GM20000 (cell line): ENCODE results near the gene DCN.

ENCODE experiments used
- DNase-seq: peaks from one replicate; pipeline ENCODE4 v3.0.0; 2012; ENCODE audit warnings: low spot score
- TF ChIP-seq, protein P1 (sequence below): IDR thresholded peaks from 2 replicates; pipeline ENCODE4 v1.5.1; 2012; ENCODE audit warnings: mild to moderate bottlenecking, control low read depth; ENCODE audit errors: extremely low read depth, missing control alignments

The DCN gene, protein sequence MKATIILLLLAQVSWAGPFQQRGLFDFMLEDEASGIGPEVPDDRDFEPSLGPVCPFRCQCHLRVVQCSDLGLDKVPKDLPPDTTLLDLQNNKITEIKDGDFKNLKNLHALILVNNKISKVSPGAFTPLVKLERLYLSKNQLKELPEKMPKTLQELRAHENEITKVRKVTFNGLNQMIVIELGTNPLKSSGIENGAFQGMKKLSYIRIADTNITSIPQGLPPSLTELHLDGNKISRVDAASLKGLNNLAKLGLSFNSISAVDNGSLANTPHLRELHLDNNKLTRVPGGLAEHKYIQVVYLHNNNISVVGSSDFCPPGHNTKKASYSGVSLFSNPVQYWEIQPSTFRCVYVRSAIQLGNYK

GRCh38 chr12:91182636-91183455, at the start of gene DCN:
DCN (minus strand) TSS chr12:91182817; CDS start chr12:91178552, 4,265 bp downstream.
- TF ChIP-seq, protein P1, sequence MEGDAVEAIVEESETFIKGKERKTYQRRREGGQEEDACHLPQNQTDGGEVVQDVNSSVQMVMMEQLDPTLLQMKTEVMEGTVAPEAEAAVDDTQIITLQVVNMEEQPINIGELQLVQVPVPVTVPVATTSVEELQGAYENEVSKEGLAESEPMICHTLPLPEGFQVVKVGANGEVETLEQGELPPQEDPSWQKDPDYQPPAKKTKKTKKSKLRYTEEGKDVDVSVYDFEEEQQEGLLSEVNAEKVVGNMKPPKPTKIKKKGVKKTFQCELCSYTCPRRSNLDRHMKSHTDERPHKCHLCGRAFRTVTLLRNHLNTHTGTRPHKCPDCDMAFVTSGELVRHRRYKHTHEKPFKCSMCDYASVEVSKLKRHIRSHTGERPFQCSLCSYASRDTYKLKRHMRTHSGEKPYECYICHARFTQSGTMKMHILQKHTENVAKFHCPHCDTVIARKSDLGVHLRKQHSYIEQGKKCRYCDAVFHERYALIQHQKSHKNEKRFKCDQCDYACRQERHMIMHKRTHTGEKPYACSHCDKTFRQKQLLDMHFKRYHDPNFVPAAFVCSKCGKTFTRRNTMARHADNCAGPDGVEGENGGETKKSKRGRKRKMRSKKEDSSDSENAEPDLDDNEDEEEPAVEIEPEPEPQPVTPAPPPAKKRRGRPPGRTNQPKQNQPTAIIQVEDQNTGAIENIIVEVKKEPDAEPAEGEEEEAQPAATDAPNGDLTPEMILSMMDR = no peak

DNA sequence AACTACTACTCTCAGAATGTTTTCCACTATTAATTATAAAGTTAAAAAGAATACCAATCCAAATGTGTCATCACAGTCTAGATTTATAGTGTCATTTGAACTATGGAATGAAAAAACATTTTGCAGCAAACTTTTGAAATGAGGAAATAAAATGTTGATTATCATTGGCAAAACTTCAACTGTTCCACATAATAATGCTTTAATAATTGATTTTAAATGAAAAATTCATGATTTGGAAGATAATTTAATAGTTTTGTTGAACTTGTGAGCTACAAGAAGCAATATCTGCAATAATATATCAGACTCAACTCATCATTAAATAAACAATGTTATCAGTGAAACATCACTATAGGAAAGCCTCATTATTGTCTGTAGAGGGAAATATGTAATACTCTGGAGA, 48.2 kb upstream of the DCN start:
- TF ChIP-seq, protein P1 = no peak
- no peak for DNase-seq

More at GRCh38 chr12:91182636-91183455, at the start of gene DCN:
- DNase-seq = no peak

GRCh38 chr12:91226951-91227350, 44.3 kb upstream of the DCN start:
- TF ChIP-seq, protein P1 = no peak
- no peak for DNase-seq

DNA sequence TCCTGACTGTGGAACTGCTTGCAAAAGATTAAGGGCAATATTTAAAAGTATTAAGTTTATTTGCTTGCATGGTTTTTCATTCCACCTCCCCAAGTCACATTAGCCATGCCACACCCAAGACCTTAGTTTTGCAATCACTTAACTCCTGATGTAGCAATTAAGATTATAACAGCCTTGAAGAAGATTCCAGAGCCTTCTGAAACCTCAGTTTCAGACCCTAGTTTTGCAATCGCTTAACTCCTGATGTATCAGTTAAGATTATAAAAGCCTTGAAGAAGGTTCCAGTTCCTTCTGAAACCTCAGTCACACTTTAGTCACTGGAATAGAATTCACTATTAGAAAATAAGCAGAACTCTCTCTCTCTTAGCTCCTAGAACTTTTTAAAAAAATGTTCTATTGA, 42.7 kb upstream of the DCN start:
- no peak for DNase-seq

GRCh38 chr12:91224401-91224800, 41.8 kb upstream of the DCN start:
- DNase-seq = no peak
- TF ChIP-seq, protein P1 = no peak

More for the DNA sequence above, 42.7 kb upstream of the DCN start:
- TF ChIP-seq, protein P1 = no peak

GRCh38 chr12:91222746-91223145, 40.1 kb upstream of the DCN start:
- DNase-seq = no peak
- TF ChIP-seq, protein P1 = no peak

DNA sequence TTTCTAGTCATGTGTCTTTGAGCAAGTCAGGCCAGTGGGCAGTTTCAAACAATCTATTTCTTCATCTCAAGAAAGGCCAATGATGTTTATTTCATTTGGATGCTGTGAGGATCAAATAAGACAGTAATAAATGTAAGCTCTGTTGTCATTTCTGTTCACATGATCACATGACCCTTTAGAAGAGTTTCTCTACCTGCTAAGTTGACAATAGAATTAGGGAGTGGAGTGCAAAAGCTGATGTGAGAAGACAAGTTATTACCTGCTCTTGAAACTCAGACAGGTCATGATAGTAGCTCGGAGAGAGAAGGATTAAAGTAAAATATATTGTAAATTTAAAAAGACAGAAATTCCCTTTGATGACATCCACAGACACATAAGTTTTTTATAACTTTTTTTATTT, 37.3 kb upstream of the DCN start:
- no peak for DNase-seq
- TF ChIP-seq, protein P1 = no peak
